Hepatic stellate cell (primary cell): ENCODE data around the gene PHF20.
A peak's percentile ranks its signal among the peaks of the same experiment; 100 is the strongest.
"Not testable (repeated sequence)": the region's sequence is repeated elsewhere in the genome, so short reads cannot be mapped to it uniquely, and the experiment has no call there.

Source experiments
- DNase-seq: peaks from one replicate; pipeline ENCODE4 v3.0.0; 2011; ENCODE audit warnings: low spot score

The PHF20 gene

GRCh38 chr20:35839904-35840303, 68.1 kb downstream of the PHF20 start:
- DNase-seq = no peak

GRCh38 chr20:35840421-35840820, 68.6 kb downstream of the PHF20 start:
- no peak for DNase-seq

- DNase-seq = no peak
Observed at GRCh38 chr20:35842361-35842760, 70.5 kb downstream of the PHF20 start.

GRCh38 chr20:35843894-35844293, 72.1 kb downstream of the PHF20 start:
- DNase-seq = not testable (repeated sequence)

- peak; percentile 50 for DNase-seq
Observed at GRCh38 chr20:35845561-35845960, 73.7 kb downstream of the PHF20 start.

GRCh38 chr20:35849706-35850105, 77.9 kb downstream of the PHF20 start:
- DNase-seq = no peak

GRCh38 chr20:35851659-35852058, 79.8 kb downstream of the PHF20 start:
- not testable (repeated sequence) for DNase-seq

- DNase-seq = no peak
Observed at GRCh38 chr20:35854713-35855348, 83.0 kb downstream of the PHF20 start.

GRCh38 chr20:35855641-35856040, 83.8 kb downstream of the PHF20 start:
- not testable (repeated sequence) for DNase-seq

- no peak for DNase-seq
Observed at GRCh38 chr20:35856866-35857265, 85.1 kb downstream of the PHF20 start.

- DNase-seq = no peak
Observed at GRCh38 chr20:35866418-35867202, 94.8 kb downstream of the PHF20 start.

GRCh38 chr20:35870541-35871258, 98.9 kb downstream of the PHF20 start:
- no peak for DNase-seq

GRCh38 chr20:35871259-35871771, 99.5 kb downstream of the PHF20 start:
- DNase-seq = peak; percentile 27

GRCh38 chr20:35876033-35876320, 104.2 kb downstream of the PHF20 start:
- DNase-seq = no peak

- DNase-seq = no peak
Observed at GRCh38 chr20:35877611-35878010, 105.8 kb downstream of the PHF20 start.

- no peak for DNase-seq
Observed at GRCh38 chr20:35878113-35878625, 106.4 kb downstream of the PHF20 start.

GRCh38 chr20:35881676-35882075, 109.9 kb downstream of the PHF20 start:
- no peak for DNase-seq

- not testable (repeated sequence) for DNase-seq
Observed at GRCh38 chr20:35882427-35883161, 110.8 kb downstream of the PHF20 start.

- no peak for DNase-seq
Observed at GRCh38 chr20:35883336-35883777, 111.5 kb downstream of the PHF20 start.

- peak; percentile 81 for DNase-seq
Observed at GRCh38 chr20:35883778-35884540, 112.1 kb downstream of the PHF20 start.

GRCh38 chr20:35884541-35884865, 112.7 kb downstream of the PHF20 start:
- no peak for DNase-seq
